PFSK-1 (cell line): ENCODE measurements around the gene OR14A16.

Source experiments
- FOXP2 ChIP-seq: optimal IDR thresholded peaks from 2 replicates; pipeline ENCODE3; 2011; ENCODE audit warnings: borderline replicate concordance, control low read depth, inconsistent platforms; ENCODE audit not compliant: insufficient read depth; ENCODE audit errors: extremely low read length, extremely low read depth
- POLR2AphosphoS5 ChIP-seq: IDR thresholded peaks from 2 replicates; pipeline ENCODE4 v1.6.1; 2012; ENCODE audit warnings: low read depth, mild to moderate bottlenecking, control low read depth, low read length, moderate library complexity
- REST ChIP-seq, 2 experiments: IDR thresholded peaks; 2 replicates each; pipeline versions ENCODE4 v1.6.1 to v1.8.0; 2011 to 2012; ENCODE audit warnings: low read depth in 2 of 2, low read length in 2 of 2, control low read depth in 1 of 2, inconsistent platforms in 1 of 2, mild to moderate bottlenecking in 1 of 2, moderate library complexity in 1 of 2; ENCODE audit not compliant: insufficient read depth in 1 of 2
- SIN3A ChIP-seq: IDR thresholded peaks from 2 replicates; pipeline ENCODE4 v1.6.1; 2012; ENCODE audit warnings: mild to moderate bottlenecking, low read length, moderate library complexity, borderline replicate concordance; ENCODE audit not compliant: insufficient read depth
- TAF1 ChIP-seq: IDR thresholded peaks from 2 replicates; pipeline ENCODE4 v1.6.1; 2012; ENCODE audit warnings: low read length, control low read depth, borderline replicate concordance; ENCODE audit not compliant: insufficient read depth

Gene OR14A16

GRCh38 chr1:247848346-247848745 lies 24.4 kb upstream of the OR14A16 start:
- no peak for TF ChIP-seq REST (IDR thresholded peaks at IDR 0.05; ENCODE audit: insufficient read depth in 1 of 2, low read depth in 2 of 2, low read length in 2 of 2)

- TF ChIP-seq TAF1: no peak
- no peak for TF ChIP-seq POLR2AphosphoS5
- TF ChIP-seq FOXP2: no peak
- no peak for TF ChIP-seq REST (IDR thresholded peaks at IDR 0.05; ENCODE audit: insufficient read depth in 1 of 2, low read depth in 2 of 2, low read length in 2 of 2)
- no peak for TF ChIP-seq SIN3A
These were observed 21.7 kb upstream of the OR14A16 start for GRCh38 chr1:247845693-247846017.

GRCh38 chr1:247845011-247845692 lies 21.2 kb upstream of the OR14A16 start:
- TF ChIP-seq TAF1 (no peak), POLR2AphosphoS5 (no peak), FOXP2 (no peak), SIN3A (no peak), REST (IDR thresholded peaks at IDR 0.05; ENCODE audit: insufficient read depth in 1 of 2, low read depth in 2 of 2, low read length in 2 of 2) (no peak)

GRCh38 chr1:247843411-247843810 lies 19.5 kb upstream of the OR14A16 start:
- TF ChIP-seq REST (IDR thresholded peaks at IDR 0.05; ENCODE audit: insufficient read depth in 1 of 2, low read depth in 2 of 2, low read length in 2 of 2) (no peak), TAF1 (no peak), POLR2AphosphoS5 (no peak), FOXP2 (no peak), SIN3A (no peak)

- no peak for TF ChIP-seq REST (IDR thresholded peaks at IDR 0.05; ENCODE audit: insufficient read depth in 1 of 2, low read depth in 2 of 2, low read length in 2 of 2)
- TF ChIP-seq TAF1: no peak
- TF ChIP-seq POLR2AphosphoS5: no peak
- no peak for TF ChIP-seq SIN3A
- no peak for TF ChIP-seq FOXP2
These were observed 17.9 kb upstream of the OR14A16 start, which contains the start of gene OR11L1 for GRCh38 chr1:247841796-247842195. OR11L1 (minus strand) TSS chr1:247841896; CDS start chr1:247841896, 0 bp downstream.
